COLO829 (cell line): ENCODE results near the gene CCDC17.
A peak's percentile ranks its signal among the peaks of the same experiment; 100 is the strongest.

Experiments
- DNase-seq: peaks from one replicate; pipeline ENCODE4 v3.0.0; 2012; ENCODE audit warnings: low spot score

The CCDC17 gene

GRCh38 chr1:45583264-45583665 is 40.6 kb downstream of the CCDC17 start:
- DNase-seq: peak; percentile 99

GRCh38 chr1:45574105-45574626 is 49.7 kb downstream of the CCDC17 start:
- no peak for DNase-seq

DNA sequence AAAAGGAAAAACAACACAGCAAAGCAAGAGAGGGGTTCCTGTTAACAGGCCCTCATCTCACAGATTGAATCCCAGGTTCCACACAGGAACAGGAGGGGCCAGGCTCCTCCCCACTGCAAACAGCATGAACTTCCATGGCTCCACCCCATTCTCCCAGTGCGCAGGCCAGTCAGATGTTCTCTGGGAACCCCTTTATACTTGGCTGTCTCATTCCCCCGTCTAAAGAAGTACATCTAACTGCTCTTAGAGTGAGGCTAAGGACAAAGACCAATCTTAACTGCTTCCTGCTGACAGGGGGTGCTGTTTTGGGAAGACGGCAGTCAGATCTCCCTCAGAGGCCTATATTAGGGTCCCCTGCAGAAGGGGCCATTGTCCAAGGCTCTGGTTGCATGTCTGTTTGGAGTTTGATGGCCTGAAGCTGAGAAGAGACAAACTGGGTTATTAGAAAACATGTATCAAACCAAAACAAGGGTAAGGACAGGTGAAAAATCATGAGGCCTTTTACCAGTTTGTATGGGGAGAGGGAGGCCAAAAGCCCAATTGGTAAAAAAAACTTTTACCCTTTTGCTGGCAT is 50.5 kb downstream of the CCDC17 start:
- DNase-seq: no peak

- no peak for DNase-seq
Measured at GRCh38 chr1:45570631-45571030, 53.2 kb downstream of the CCDC17 start.
